Stimulated activated CD4-positive, alpha-beta T cell treated with anti-CD3 and anti-CD28 coated beads, Interleukin-1b, Interleukin-23, amount 100 ng/mL, for 1 hour (primary cell): ENCODE data around the gene MGAT4A.
"Not testable (repeated sequence)": the region's sequence is repeated elsewhere in the genome, so short reads cannot be mapped to it uniquely, and the experiment has no call there.

Source experiments
- DNase-seq, 2 donors: peaks; one replicate each; pipeline ENCODE4 v3.0.0-alpha.2; 2020; ENCODE audit warnings: low read depth in 2 of 2

The MGAT4A gene

GRCh38 chr2:98759827-98760625, 29.1 kb upstream of the MGAT4A start:
- DNase-seq = no peak

GRCh38 chr2:98759338-98759737, 28.4 kb upstream of the MGAT4A start:
- no peak for DNase-seq

- DNase-seq = no peak
Measured at GRCh38 chr2:98757904-98758421, 27.0 kb upstream of the MGAT4A start.

DNA sequence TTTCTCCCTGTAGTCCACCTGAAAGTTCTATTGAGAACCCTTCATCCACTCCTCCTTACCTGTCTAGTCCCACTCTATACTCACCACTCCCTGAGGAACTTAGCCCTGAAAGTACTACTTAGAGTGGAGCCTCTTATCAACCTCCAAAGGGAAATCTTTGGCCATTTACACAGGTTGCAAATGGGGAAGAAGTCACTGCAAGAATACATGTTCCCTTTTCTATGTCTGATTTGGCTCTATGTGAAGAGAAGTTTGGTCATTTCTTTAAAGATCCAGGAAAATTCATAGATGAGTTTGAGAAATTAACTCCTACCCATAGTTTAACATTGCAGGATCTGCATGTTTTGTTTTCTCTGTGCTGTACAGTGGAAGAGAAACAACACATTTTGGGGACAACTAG, 22.9 kb upstream of the MGAT4A start:
- DNase-seq = no peak

- not testable (repeated sequence) for DNase-seq
Measured at GRCh38 chr2:98752711-98753110, 21.8 kb upstream of the MGAT4A start.

GRCh38 chr2:98751748-98752147, 20.8 kb upstream of the MGAT4A start:
- no peak for DNase-seq

- DNase-seq = no peak
Measured at GRCh38 chr2:98750593-98751282, 19.8 kb upstream of the MGAT4A start.

DNA sequence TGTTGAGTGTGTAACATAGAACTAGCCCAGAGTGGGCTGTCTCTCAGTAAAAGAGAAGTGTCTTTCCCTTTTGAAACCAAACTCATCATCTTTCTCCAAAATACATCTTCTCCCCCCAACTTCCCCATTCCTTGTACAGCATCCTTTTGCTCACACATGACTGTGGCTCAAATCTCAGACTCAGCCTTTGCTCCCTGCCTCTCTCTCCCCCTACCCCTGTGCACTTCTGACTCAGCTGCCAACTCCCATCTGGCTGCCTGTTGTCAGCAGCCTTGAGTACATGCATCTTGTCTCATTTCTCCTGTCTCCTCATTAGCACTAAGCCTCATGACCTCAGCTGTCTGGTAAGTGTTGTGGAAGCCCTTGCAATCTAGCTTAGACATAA, 18.1 kb upstream of the MGAT4A start:
- no peak for DNase-seq

GRCh38 chr2:98748292-98749065, 17.5 kb upstream of the MGAT4A start:
- no peak for DNase-seq

DNA sequence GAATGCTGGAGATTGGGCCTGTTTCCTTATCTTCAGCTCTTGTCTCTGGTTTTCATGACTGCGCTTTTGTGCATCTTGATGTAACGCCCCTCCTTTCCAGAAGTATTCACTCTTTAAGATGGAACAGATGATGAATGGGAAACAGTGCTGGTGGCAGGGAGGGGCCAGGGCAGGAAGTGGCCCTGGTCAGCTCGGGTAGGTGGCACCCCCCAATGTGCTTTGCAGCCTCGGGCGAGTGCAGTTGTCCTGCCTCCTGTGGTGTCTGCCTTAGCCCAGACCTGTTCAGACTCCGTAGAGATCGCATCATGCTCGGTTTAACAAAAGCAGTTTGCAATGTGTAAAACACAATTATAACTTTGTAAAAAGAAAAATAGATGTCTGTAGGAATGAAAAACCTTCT, 17.0 kb upstream of the MGAT4A start:
- no peak for DNase-seq

- DNase-seq = no peak
Measured at GRCh38 chr2:98746426-98746825, 15.5 kb upstream of the MGAT4A start.

GRCh38 chr2:98744595-98744994, 13.7 kb upstream of the MGAT4A start:
- no peak for DNase-seq

DNA sequence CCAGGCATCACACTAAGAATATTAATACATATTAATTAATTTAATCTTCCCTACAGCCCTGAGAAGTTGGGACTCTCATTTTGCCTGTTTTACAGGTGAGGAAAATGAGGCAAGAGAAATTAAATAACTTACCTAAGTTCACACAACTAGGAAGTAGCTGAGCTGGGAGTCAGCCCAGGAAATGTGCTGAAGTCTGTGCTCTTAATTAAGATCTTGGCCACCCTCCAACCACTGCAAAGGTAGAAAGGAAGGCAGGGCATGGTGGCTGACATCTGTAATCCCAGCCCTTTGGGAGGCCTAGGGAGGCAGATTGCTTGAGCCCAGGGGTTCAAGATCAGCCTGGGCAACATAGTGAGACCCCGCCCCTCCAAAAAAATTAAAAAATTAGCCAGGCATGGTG, 12.9 kb upstream of the MGAT4A start:
- no peak for DNase-seq

DNA sequence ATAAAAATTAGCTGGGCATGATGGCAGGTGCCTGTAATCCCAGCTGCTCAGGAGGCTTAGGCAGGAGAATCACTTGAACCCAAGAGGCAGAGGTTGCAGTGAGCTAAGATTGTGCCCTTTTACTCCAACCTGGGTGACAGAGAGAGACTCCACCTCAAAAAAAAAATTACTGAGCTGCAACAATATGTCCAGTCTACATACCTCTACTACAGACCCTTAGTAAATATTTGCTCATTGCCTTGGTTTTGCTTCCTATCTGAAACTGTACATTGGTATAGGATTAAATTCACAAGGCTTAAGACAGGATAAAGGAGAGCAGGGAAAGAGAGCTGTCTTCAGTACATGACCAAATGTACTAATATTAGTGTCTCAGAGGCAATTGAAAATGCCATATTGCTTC, 8.1 kb upstream of the MGAT4A start:
- DNase-seq = no peak

GRCh38 chr2:98738304-98738703, 7.4 kb upstream of the MGAT4A start:
- no peak for DNase-seq

DNA sequence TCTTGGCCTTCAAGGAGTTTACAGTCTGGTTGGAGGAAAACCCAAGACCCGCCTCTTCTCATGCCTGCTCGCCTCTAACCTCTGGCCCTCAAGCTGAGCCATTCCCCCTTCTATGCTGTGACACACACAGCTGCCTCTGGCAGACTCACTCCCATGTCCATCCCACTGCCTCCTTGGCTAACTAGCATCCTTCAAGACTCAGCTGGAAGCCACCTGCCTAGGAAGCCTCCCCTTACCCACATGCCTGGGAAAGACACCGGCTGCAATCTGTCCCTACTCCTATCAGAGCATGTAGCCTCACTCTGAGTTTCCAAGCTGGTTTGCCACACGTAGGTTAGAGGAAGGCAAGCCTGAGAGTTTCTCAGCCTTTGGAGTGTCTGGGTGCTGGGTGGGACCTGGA, 6.9 kb upstream of the MGAT4A start:
- no peak for DNase-seq

DNA sequence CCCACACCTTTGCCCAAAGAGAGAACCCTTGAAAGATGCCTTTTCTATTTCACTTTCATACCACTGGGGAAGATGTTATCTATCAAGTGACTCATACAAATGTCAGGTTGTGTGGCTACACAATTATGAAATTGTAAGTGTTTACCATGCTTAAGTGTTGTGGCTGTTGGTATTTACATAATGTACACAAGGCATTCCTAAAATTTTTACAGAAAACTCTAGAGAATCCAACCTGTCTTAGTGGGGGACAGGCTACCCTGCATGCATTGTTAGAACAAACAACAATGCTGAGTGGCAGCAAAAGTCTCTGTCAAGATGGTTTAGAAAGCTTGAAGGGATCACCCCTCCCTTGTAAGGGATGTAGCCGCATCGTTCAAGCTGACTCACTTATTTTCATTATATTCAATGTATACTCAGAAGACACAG, 5.5 kb upstream of the MGAT4A start:
- no peak for DNase-seq

DNA sequence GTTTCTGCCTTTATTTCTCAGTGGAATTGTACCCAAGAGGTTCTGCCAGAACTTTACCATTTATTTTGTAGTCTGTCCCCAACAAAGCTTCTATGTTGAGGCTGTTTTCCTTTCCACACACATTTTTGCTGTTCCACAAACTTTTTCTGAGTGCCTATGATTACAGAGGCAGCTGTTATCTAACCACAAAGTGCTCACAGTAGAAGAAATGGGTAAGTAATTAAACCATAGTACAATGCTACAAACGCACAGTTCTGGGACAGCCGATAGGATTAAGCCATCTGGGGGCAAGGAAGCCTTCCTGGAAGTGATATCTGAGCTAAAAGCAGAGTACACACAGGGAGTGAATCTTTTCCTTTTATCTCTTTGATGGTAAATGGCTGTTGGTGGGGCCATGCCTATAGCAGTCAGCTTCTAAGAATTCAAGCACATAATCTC, 3.9 kb upstream of the MGAT4A start:
- no peak for DNase-seq

GRCh38 chr2:98734162-98734561, 3.2 kb upstream of the MGAT4A start:
- DNase-seq = no peak

DNA sequence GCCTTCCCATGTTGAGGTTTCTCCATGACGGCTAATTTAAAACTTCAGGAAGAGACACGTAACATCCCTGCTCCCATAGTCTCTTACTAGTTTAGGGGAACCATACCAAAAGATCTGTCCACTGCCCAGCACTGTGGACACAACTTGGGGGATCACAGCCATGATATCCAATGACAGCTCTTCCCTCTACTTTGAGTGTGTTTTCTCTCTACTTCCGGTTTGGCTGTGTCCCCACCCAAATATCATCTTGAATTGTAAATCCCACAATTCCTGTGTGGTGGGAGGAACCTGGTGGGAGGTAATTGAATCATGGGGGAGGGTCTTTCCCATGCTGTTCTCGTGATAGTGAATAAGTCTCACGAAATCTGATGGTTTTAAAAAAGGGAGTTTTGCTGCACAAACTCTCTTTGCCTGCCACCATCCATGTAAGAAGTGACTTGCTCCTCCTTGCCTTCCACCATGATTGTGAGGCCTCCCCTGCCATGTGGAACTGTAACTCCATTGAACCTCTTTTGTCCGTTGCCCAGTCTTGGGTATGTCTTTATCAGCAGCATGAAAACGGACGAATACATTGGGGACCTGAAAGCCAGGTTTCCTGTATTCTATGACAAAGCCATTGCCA, 1.6 kb upstream of the MGAT4A start:
- DNase-seq = no peak

- no peak for DNase-seq
Measured at GRCh38 chr2:98731894-98732349, 990 bp upstream of the MGAT4A start.

GRCh38 chr2:98730707-98731040, 258 bp downstream of the MGAT4A start:
- DNase-seq = no peak
